ENCODE data around the gene NANOG.
"Not testable (repeated sequence)": the region's sequence is repeated elsewhere in the genome, so short reads cannot be mapped to it uniquely, and the experiment has no call there.

NANOG gene

DNA sequence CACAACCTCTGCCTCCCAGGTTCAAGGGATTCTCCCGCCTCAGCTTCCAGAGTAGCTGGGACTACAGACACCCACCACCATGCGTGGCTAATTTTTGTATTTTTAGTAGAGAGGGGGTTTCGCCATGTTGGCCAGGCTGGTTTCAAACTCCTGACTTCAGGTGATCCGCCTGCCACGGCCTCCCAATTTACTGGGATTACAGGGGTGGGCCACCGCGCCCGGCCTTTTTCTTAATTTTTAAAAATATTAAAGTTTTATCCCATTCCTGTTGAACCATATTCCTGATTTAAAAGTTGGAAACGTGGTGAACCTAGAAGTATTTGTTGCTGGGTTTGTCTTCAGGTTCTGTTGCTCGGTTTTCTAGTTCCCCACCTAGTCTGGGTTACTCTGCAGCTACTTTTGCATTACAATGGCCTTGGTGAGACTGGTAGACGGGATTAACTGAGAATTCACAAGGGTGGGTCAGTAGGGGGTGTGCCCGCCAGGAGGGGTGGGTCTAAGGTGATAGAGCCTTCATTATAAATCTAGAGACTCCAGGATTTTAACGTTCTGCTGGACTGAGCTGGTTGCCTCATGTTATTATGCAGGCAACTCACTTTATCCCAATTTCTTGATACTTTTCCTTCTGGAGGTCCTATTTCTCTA, at the start of gene NANOG:
NANOG (plus strand) TSS at position 519 of the 645 bp plus-strand sequence. CDS start 213 bp downstream, outside the sequence.
- DNase-seq (ENCODE audit: low read depth): not testable (repeated sequence)

DNA sequence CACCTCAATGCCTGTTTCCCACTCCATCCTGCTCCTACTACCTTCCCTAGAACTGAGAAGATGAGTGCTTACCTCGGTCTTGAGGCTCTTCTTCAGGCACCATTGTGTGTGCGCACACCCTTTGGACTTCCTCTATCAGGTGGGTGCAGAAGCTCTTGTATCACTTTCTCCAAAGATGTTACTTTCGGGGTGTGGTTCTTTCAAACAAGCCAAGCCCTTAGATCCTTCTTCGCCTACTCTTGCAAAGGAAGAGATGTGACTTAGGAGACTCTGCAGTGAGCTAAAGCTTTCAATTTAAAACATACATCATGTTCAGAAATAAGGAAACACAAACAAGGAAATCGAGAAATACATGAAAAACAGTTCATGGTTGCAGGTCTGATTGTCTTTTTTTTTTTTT, 42.0 kb upstream of the NANOG start, which contains the start of gene CLEC4C:
CLEC4C (minus strand) TSS at position 130 of the 400 bp plus-strand sequence; CDS start at position 103, 27 bp downstream.
- DNase-seq (ENCODE audit: low read depth): no peak

DNA sequence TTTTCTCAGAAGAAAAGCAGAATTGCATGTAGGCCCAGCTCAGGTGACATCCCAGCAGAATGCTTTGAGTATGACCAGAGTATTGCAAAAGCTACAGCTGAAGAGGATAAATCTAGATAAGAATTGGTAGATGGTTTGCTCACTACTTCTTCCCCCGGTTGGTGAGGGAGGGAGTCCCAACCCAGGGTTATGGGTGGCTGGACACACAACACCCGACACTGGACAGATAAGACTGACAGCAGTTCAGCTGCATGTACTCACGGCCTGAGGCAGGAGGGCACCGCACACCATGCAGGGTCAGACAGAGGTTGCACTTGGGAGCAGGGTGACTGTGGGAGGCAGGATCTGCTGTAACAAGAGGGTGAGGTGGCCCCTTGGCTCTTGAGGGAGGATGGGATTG, 40.4 kb upstream of the NANOG start:
- no peak for DNase-seq (ENCODE audit: low read depth)

DNA sequence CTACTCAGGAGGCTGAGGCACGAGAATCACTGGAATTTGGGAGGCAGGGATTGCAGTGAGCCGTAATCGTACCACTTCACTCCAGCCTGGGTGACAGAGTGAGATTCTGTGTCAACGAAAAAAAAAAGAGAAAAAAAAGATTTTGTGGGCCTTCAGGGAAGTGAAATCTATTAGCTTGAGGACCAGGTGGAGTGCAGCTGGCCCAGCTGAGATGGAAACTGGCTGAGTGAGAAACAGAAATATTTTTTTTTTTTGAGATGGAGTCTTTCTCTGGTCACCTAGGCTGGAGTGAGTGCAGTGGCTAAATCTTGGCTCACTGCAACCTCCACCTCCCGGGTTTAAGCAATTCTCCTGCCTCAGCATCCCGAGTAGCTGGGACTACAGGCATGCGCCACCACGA, 39.8 kb upstream of the NANOG start:
- no peak for DNase-seq (ENCODE audit: low read depth)

GRCh38 chr12:7750350-7750749, 38.9 kb upstream of the NANOG start:
- DNase-seq (ENCODE audit: low read depth): no peak

DNA sequence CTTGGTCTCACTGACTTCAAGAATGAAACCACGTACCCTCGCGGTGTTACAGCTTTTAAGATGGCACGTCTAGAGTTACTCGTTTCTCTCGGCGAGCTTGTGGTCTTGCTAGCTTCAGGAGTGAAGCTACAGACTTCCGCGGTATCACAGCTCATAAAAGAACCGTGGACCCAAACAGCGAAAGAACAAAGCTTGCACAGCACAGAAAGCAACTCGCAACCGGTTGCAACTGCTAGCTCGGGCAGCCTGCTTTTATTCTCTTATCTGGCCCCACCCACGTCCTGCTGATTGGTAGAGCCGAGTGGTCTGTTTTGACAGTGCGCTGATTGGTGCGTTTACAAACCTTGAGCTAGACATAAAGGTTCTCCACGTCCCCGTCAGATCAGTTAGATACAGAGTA, 37.8 kb upstream of the NANOG start:
- DNase-seq (ENCODE audit: low read depth): no peak

DNA sequence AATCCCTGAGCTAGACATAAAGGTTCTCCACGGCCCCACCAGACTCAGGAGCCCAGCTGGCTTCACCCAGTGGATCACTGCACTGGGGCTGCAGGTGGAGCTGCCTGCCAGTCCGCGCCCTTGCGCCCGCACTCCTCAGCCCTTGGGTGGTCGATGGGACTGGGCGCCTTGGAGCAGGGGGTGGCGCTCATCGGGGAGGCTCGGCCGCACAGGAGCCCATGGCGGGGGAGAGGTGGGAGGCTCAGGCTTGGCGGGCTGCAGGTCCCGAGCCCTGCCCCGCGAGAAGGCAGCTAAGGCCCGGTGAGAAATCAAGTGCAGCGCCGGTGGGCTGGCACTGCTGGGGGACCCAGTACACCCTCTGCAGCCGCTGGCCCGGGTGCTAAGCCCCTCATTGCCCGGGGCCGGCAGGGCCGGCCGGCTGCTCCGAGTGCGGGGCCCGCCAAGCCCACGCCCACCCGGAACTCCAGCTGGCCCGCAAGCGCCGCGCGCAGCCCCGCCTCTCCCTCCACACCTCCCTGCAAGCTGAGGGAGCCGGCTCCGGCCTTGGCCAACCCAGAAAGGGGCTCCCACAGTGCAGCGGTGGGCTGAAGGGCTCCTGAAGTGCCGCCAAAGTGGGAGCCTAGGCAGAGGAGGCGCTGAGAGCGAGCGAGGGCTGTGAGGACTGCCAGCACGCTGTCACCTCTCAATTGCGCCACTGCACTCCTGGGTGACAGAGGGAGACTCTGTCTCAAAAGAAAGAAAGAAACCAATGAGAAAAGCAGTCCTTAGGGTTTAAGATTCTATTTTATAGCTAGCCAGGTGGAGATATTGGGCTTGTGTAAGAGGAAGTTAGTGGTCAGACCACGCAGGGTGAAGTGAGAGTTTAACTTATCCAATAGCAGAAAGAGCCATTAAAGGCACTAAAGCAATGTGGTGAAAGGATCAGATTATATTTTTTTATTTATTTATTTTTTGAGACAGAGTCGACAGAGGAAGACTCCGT, 37.0 kb upstream of the NANOG start:
- DNase-seq (ENCODE audit: low read depth): not testable (repeated sequence)

DNA sequence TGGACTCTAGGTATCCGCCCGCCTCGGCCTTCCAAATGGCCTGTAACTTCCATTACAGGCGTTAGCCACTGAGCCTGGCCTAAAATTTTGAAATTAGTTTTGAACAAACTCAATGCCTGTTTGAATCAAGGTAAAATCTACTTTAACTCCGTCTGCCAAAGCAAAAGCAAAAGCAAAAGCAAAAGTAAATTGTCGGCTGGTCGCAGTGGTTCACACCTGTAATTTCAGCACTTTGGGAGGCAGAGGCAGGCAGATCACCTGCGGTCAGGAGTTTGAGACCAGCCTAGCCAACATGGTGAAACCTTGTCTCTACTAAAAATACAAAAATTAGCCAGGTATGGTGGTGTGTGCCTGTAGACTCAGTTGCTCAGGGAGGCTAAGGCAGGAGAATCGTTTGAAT, 33.5 kb upstream of the NANOG start:
- DNase-seq (ENCODE audit: low read depth): not testable (repeated sequence)

DNA sequence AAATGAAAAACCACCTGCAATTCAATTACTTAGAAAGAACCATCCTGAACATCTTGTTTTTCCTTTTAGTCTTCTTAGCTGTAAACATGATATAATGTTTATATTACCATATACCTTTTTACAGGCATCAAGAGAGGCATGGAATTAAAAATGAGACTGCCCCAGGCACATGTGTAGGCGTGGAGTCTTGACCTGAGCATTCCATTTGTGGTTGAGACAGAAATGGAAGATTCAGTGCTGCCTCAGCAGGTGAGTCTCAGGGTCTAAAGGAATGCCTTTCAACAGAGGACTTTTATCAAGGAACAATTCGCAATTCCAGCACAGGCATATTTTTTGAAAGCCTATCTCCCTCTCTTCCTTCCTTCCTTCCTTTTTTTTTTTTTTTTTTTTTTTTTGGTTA, 32.2 kb upstream of the NANOG start:
- DNase-seq (ENCODE audit: low read depth): no peak

GRCh38 chr12:7758766-7759140, 30.4 kb upstream of the NANOG start:
- no peak for DNase-seq (ENCODE audit: low read depth)

- DNase-seq (ENCODE audit: low read depth): no peak
Observed at GRCh38 chr12:7769999-7770398, 19.2 kb upstream of the NANOG start.

DNA sequence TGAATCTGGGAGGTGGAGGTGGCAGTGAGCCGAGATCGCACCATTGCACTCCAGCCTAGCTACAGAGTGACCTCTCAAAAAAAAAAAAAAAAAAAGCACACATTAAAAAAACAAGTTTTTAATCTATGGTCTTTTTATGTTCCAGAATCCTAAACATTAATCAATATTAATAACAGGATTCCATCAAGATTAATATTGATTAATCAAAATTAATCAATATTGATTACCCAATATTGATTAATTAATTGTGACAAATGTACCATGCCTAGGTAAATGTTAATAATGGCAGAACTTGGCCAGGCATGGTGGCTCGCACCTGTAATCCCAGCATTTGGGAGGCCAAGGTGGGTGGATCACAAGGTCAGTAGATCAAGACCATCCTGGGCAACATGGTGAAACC, 7.9 kb upstream of the NANOG start:
- no peak for DNase-seq (ENCODE audit: low read depth)

GRCh38 chr12:7782055-7782454, 7.1 kb upstream of the NANOG start:
- no peak for DNase-seq (ENCODE audit: low read depth)

- DNase-seq (ENCODE audit: low read depth): not testable (repeated sequence)
Observed at GRCh38 chr12:7783433-7783832, 5.8 kb upstream of the NANOG start.

- no peak for DNase-seq (ENCODE audit: low read depth)
Observed at GRCh38 chr12:7784701-7785100, 4.5 kb upstream of the NANOG start.

- DNase-seq (ENCODE audit: low read depth): no peak
Observed at GRCh38 chr12:7787574-7788293, 1.5 kb upstream of the NANOG start.

GRCh38 chr12:7788294-7788660, 925 bp upstream of the NANOG start:
- DNase-seq (ENCODE audit: low read depth): no peak

GRCh38 chr12:7793211-7793610, 4.0 kb downstream of the NANOG start:
- no peak for DNase-seq (ENCODE audit: low read depth)

GRCh38 chr12:7797269-7797668, 8.1 kb downstream of the NANOG start:
- DNase-seq (ENCODE audit: low read depth): not testable (repeated sequence)

GRCh38 chr12:7797698-7798398, 8.6 kb downstream of the NANOG start:
- no peak for DNase-seq (ENCODE audit: low read depth)

DNA sequence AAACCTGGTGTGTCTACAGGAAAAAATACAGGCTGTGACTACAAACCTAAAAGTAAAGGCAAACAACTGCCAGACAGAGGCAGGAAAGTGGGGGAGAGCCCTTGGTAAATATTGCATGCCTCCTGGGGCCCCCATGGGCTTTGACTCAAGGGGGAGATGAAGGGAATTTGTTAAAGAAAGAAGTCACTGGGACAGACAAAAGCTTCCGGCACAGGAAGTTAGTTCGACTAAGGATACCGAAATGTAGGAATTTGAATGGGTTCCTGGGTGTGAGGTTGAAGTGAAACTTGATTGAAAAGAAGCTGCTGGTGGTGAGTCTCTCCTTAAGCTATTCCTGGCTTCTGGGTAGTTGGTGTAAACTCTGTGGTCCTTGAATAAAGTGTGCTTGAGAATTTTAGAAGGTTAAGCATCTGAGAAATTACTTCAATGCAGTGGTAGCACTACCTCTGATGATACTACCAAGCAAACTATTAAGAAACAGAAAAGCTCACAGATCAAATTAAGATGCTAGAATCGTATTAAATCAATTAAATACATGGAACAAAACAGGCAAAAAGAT, 9.6 kb downstream of the NANOG start:
- DNase-seq (ENCODE audit: low read depth): not testable (repeated sequence)

DNA sequence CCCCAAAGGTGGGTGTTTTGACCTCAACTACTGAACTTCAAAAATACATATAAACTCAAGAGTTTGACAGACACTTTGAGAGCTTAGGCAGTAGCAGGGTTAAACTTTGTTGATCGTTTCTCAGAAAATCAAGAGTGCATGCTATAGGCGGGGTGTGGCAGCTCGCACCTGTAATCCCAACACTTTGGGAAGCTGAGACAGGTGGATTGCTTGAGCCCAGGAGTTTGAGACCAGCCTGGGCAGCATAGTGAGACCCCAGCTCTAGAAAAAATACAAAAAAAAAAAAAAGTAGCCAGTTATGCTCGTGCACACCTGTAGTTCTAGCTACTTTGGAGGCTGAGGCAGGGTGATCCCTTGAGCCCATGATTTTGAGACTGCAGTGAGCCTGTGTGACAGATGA, 12.3 kb downstream of the NANOG start:
- DNase-seq (ENCODE audit: low read depth): no peak

Data from stimulated activated CD4-positive, alpha-beta T cell treated with anti-CD3 and anti-CD28 coated beads, Interleukin-2, amount 100 ng/mL, for 4 hours (primary cell).